ENCODE data around the gene OLFM1. TPM values are rescaled to one million over a fixed set of nuclear protein-coding genes. Genes with fewer than 3 reads are reported as not detected.

OLFM1 gene
- polyA plus RNA-seq, 1 donor (not counting 4 experiments of a cell fraction or from before 2014, with no cell fraction given), result 0.25 TPM

GRCh38 chr9:135048046-135048757 is 39.3 kb upstream of the OLFM1 start:
- Histone ChIP-seq H3K4me1 (ENCODE audit: control insufficient read depth, extremely low read depth, insufficient read depth, low read length) (no peaks in the 10 kb centered on the region), H3K4me3 (ENCODE audit: control insufficient read depth in 2 of 3, extremely low read depth in 1 of 3, insufficient read depth in 2 of 3, low read depth in 1 of 3, low read length in 3 of 3) (no peak overlapping the region), H3K9ac (ENCODE audit: control insufficient read depth, extremely low read depth, insufficient read depth, low read length) (no peak overlapping the region), H3K4me2 (ENCODE audit: control insufficient read depth, extremely low read depth, insufficient read depth, low read depth, low read length) (no peak overlapping the region), H3K27me3 (ENCODE audit: control insufficient read depth, extremely low read depth, insufficient read depth, low read length) (no peaks in the 10 kb centered on the region), H2AFZ (ENCODE audit: control insufficient read depth, low read length) (no peak overlapping the region), H3K79me2 (ENCODE audit: control insufficient read depth, insufficient read depth, low read length) (no peaks in the 10 kb centered on the region), H3K9me1 (ENCODE audit: control insufficient read depth, extremely low read depth, insufficient read depth, low read length) (no peaks in the 10 kb centered on the region), H3K27ac (ENCODE audit: control insufficient read depth, insufficient read depth, low read length) (no peak overlapping the region), H4K20me1 (ENCODE audit: control insufficient read depth, extremely low read depth, insufficient read depth, low read length) (no peaks in the 10 kb centered on the region), H3K9me3 (ENCODE audit: control insufficient read depth, low read depth, low read length) (peaks cover 3% of the 10 kb centered on the region), H3K36me3 (ENCODE audit: control insufficient read depth in 2 of 2, extremely low read depth in 1 of 2, insufficient read depth in 2 of 2, low read length in 2 of 2) (no peaks in the 10 kb centered on the region)
- FAIRE-seq (no peak), DNase-seq (ENCODE audit: low read depth, low spot score) (no peak)
- no peak for TF ChIP-seq EZH2 (IDR thresholded peaks at IDR 0.05; ENCODE audit: low read length)
- TF ChIP-seq, protein P1, sequence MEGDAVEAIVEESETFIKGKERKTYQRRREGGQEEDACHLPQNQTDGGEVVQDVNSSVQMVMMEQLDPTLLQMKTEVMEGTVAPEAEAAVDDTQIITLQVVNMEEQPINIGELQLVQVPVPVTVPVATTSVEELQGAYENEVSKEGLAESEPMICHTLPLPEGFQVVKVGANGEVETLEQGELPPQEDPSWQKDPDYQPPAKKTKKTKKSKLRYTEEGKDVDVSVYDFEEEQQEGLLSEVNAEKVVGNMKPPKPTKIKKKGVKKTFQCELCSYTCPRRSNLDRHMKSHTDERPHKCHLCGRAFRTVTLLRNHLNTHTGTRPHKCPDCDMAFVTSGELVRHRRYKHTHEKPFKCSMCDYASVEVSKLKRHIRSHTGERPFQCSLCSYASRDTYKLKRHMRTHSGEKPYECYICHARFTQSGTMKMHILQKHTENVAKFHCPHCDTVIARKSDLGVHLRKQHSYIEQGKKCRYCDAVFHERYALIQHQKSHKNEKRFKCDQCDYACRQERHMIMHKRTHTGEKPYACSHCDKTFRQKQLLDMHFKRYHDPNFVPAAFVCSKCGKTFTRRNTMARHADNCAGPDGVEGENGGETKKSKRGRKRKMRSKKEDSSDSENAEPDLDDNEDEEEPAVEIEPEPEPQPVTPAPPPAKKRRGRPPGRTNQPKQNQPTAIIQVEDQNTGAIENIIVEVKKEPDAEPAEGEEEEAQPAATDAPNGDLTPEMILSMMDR (optimal IDR thresholded peaks at IDR 0.05 in 1 of 3, IDR thresholded peaks at IDR 0.05 in 1 of 3, conservative IDR thresholded peaks at IDR 0.05 in 1 of 3; ENCODE audit: extremely low read depth in 1 of 3, insufficient read depth in 2 of 3, low read length in 3 of 3), result no peak
- dilution Hi-C loops (cut with MboI; ENCODE audit: extremely low pct_ligation_motif_present, low sequenced_read_pairs), result no loop called here

GRCh38 chr9:135048758-135049444 is 38.6 kb upstream of the OLFM1 start:
- Histone ChIP-seq H3K79me2 (ENCODE audit: control insufficient read depth, insufficient read depth, low read length) (no peaks in the 10 kb centered on the region), H2AFZ (ENCODE audit: control insufficient read depth, low read length) (no peak overlapping the region), H4K20me1 (ENCODE audit: control insufficient read depth, extremely low read depth, insufficient read depth, low read length) (no peaks in the 10 kb centered on the region), H3K4me2 (ENCODE audit: control insufficient read depth, extremely low read depth, insufficient read depth, low read depth, low read length) (no peak overlapping the region), H3K36me3 (ENCODE audit: control insufficient read depth in 2 of 2, extremely low read depth in 1 of 2, insufficient read depth in 2 of 2, low read length in 2 of 2) (no peaks in the 10 kb centered on the region), H3K27ac (ENCODE audit: control insufficient read depth, insufficient read depth, low read length) (no peak overlapping the region), H3K27me3 (ENCODE audit: control insufficient read depth, extremely low read depth, insufficient read depth, low read length) (no peaks in the 10 kb centered on the region), H3K4me1 (ENCODE audit: control insufficient read depth, extremely low read depth, insufficient read depth, low read length) (no peaks in the 10 kb centered on the region), H3K4me3 (ENCODE audit: control insufficient read depth in 2 of 3, extremely low read depth in 1 of 3, insufficient read depth in 2 of 3, low read depth in 1 of 3, low read length in 3 of 3) (no peak overlapping the region), H3K9me3 (ENCODE audit: control insufficient read depth, low read depth, low read length) (peaks cover 3% of the 10 kb centered on the region), H3K9me1 (ENCODE audit: control insufficient read depth, extremely low read depth, insufficient read depth, low read length) (no peaks in the 10 kb centered on the region), H3K9ac (ENCODE audit: control insufficient read depth, extremely low read depth, insufficient read depth, low read length) (no peak overlapping the region)
- DNase-seq (ENCODE audit: low read depth, low spot score) (no peak), FAIRE-seq (no peak)
- dilution Hi-C loops (cut with MboI; ENCODE audit: extremely low pct_ligation_motif_present, low sequenced_read_pairs), result no loop called here
- no peak for TF ChIP-seq EZH2 (IDR thresholded peaks at IDR 0.05; ENCODE audit: low read length)
- TF ChIP-seq, protein P1 (optimal IDR thresholded peaks at IDR 0.05 in 1 of 3, IDR thresholded peaks at IDR 0.05 in 1 of 3, conservative IDR thresholded peaks at IDR 0.05 in 1 of 3; ENCODE audit: extremely low read depth in 1 of 3, insufficient read depth in 2 of 3, low read length in 3 of 3), result no peak

All from keratinocyte (primary cell).